Naive thymus-derived CD8-positive, alpha-beta T cell (primary cell): ENCODE data around the gene TEX35. TPM values are rescaled to one million over a fixed set of nuclear protein-coding genes. Genes with fewer than 3 reads are reported as not detected.

Experiments
- ATAC-seq, 2 donors: fragments of 150-1000 bp; cut with Tn5 transposase in 1 of 2; sonication (Bioruptor Pico), chemical (Tn5 transposase) in 1 of 2; 1 replicate in 1 of 2; 2 replicates in 1 of 2; pipeline ENCODE4 v1.10.0; 2021; ENCODE audit warnings: mild to moderate bottlenecking in 2 of 2, moderate library complexity in 2 of 2
- POLR2A ChIA-PET: fragments of 350-600 bp; sonication (Branson Sonifier 250); formaldehyde crosslinking; loops from one replicate; lab custom pipeline; 2021; ENCODE audit warnings: antibody characterized with exemption; lab: Charles Lee
- DNase-seq, 10 donors: peaks; one replicate each; pipeline versions ENCODE4 v3.0.0 to v3.0.0-alpha.2; 2020 to 2022
- H3K27ac Mint-ChIP-seq, 10 donors: one replicate each; pipeline ENCODE4 v1.8.0; 2020 to 2022; ENCODE audit warnings: mild to moderate bottlenecking in 10 of 10, mixed read lengths in 10 of 10, moderate library complexity in 4 of 10, inconsistent platforms in 1 of 10
- H3K27me3 Mint-ChIP-seq, 5 donors: one replicate each; pipeline ENCODE4 v1.8.0; 2021 to 2022; ENCODE audit warnings: mixed read lengths in 5 of 5
- H3K36me3 Mint-ChIP-seq, 3 donors: one replicate each; pipeline ENCODE4 v1.8.0; 2020 to 2022; ENCODE audit warnings: mixed read lengths in 3 of 3, mild to moderate bottlenecking in 2 of 3, inconsistent platforms in 1 of 3
- H3K4me1 Mint-ChIP-seq, 4 donors: one replicate each; pipeline ENCODE4 v1.8.0; 2021 to 2022; ENCODE audit warnings: mixed read lengths in 4 of 4
- H3K4me3 Mint-ChIP-seq, 10 donors: one replicate each; pipeline ENCODE4 v1.8.0; 2020 to 2022; ENCODE audit warnings: mild to moderate bottlenecking in 10 of 10, mixed read lengths in 10 of 10, moderate library complexity in 6 of 10, inconsistent platforms in 1 of 10
- H3K9me3 Mint-ChIP-seq, 9 donors: one replicate each; pipeline ENCODE4 v1.8.0; 2020 to 2022; ENCODE audit warnings: mixed read lengths in 9 of 9, mild to moderate bottlenecking in 3 of 9, inconsistent platforms in 1 of 9, moderate library complexity in 1 of 9
- polyA plus RNA-seq, 3 donors: library from polyadenylated mRNA; unstranded; fragments of 300-500 nt; fragmentation: Illumina TruSeq; gene quantifications; one replicate each; pipeline ENCODE4 v1.2.3, GENCODE V29; 2021
- total RNA-seq, 8 experiments: library from RNA in 2 of 8; stranded (reverse) in 2 of 8; gene quantifications; one replicate each; pipeline ENCODE4 v1.2.3 and lab custom pipeline; 2021 to 2026

TEX35 gene
- total and polyA plus RNA-seq, 5 experiments from 2014 or later, result not detected

DNA sequence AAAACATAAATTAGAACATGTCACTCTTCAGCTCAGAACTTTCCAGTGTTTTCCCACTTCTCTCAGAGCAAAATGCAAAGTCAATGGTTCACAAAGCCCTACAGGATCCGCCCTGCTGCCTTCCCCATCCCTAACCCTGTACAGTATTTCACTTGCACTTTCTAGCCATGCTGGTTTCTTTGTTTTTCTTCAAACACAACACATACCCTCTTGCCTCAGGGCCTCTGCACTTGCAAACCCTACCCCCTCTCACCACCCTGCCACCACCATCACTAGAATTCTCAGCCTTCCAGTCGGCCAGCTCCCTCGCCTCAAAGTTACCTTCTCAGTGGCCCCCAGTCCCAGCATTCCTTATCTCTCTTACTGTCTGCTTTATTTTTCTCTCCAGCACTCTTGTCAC is 17.6 kb downstream of the TEX35 start:
- no peak overlapping the region for H3K4me3 Mint-ChIP-seq
- no peaks in the 10 kb centered on the region for H3K36me3 Mint-ChIP-seq
- H3K27me3 Mint-ChIP-seq, result peaks cover 0 to 9% (median 1%) of the 10 kb centered on the region in 5 donors
- POLR2A ChIA-PET, result no interaction called here
- no peaks in the 10 kb centered on the region for H3K9me3 Mint-ChIP-seq
- peaks cover 0 to 6% (median 3%) of the 10 kb centered on the region in 4 donors for H3K4me1 Mint-ChIP-seq
- ATAC-seq (no peak), DNase-seq (no peak)
- peak overlapping the region in 1 of 10 donors; percentile 48 for H3K27ac Mint-ChIP-seq

DNA sequence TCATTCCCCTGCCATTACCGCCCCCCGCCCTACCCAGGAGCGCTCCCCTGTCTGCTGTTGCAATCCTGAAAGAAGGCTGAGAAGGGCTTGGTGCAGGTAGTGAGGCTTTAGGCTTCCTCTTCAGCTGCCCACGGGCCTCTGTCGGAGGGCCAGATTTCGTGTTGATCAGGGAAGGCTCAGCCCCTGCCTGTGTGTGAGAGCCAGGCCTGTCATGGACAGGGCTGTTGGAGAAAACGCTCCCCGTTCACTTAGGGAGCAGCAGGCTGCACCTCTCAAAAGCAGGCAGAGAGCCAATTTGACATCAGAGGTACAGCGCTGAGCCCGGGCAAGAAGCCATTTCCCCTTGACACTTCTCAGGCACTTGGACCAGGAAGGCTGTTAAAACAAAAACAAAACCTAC is 19.0 kb downstream of the TEX35 start:
- Mint-ChIP-seq H3K4me1 (peaks cover 0 to 6% (median 3%) of the 10 kb centered on the region in 4 donors), H3K9me3 (no peaks in the 10 kb centered on the region), H3K36me3 (no peaks in the 10 kb centered on the region), H3K27ac (peak overlapping the region in 2 of 10 donors; percentile 24 to 26), H3K27me3 (peaks cover 0 to 9% (median 1%) of the 10 kb centered on the region in 5 donors), H3K4me3 (no peak overlapping the region)
- POLR2A ChIA-PET, result no interaction called here
- DNase-seq (no peak), ATAC-seq (peak in 1 of 2 donors; percentile 29)

GRCh38 chr1:178532392-178532791 is 19.5 kb downstream of the TEX35 start:
- H3K27me3 Mint-ChIP-seq, result peaks cover 0 to 8% (median 1%) of the 10 kb centered on the region in 5 donors
- DNase-seq, result peak; percentile 48 to 79 (median 68)

GRCh38 chr1:178533121-178533946 is 20.4 kb downstream of the TEX35 start:
- Mint-ChIP-seq H3K4me3 (peak overlapping the region in 1 of 10 donors; percentile 14), H3K27me3 (peaks cover 0 to 4% (median 1%) of the 10 kb centered on the region in 5 donors), H3K27ac (no peak overlapping the region), H3K36me3 (no peaks in the 10 kb centered on the region), H3K4me1 (peaks cover 0 to 6% (median 3%) of the 10 kb centered on the region in 4 donors), H3K9me3 (no peaks in the 10 kb centered on the region)
- DNase-seq (no peak), ATAC-seq (no peak)
- POLR2A ChIA-PET, result no interaction called here

More at GRCh38 chr1:178532392-178532791, 19.5 kb downstream of the TEX35 start:
- H3K36me3 Mint-ChIP-seq, result no peaks in the 10 kb centered on the region
- POLR2A ChIA-PET, result no interaction called here
- peak overlapping the region in 3 of 10 donors; percentile 24 to 62 (median 26) for H3K27ac Mint-ChIP-seq
- ATAC-seq, result peak; percentile 85 to 93
- H3K4me3 Mint-ChIP-seq, result no peak overlapping the region
- no peaks in the 10 kb centered on the region for H3K9me3 Mint-ChIP-seq
- H3K4me1 Mint-ChIP-seq, result peaks cover 0 to 6% (median 3%) of the 10 kb centered on the region in 4 donors

DNA sequence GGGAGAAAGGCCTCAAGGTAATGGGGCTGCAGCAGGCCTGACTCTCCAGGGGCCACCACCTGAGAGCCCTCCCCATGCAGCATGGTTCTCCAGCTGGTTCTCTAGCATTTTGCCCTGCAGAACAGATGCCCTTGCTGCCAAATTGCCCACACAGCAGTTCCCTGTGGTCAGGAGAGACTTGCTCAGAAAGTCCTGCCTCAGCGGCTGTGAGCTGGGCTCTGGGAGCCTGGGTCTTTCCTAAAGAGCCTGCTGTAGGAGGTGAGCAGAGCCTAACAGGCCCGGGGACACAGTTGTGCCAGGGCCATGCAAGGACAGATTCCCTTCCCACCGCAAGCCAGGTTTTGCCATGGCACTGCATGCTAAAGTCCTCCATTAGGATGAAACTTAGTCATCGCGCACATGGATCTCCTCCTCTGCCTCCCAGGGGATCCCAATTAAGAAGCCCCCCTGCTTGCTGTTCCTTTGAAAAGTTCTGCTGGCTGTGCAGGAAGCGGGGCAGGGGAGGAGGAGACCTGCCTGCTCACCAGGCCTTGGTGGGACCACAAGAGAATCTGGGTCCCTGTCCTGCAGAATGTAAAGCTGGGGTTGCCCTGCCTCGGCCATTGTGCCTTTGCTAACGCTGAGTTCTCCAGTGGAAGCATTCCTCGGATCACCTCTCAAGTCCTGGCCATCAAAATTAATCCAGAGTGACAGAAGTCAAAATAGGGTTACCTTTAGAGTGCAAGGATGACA is 21.4 kb downstream of the TEX35 start:
- DNase-seq (no peak), ATAC-seq (no peak)
- Mint-ChIP-seq H3K9me3 (no peaks in the 10 kb centered on the region), H3K27ac (no peak overlapping the region), H3K4me3 (no peak overlapping the region), H3K36me3 (no peaks in the 10 kb centered on the region), H3K27me3 (peaks cover 0 to 4% (median 1%) of the 10 kb centered on the region in 5 donors), H3K4me1 (peaks cover 0 to 6% (median 3%) of the 10 kb centered on the region in 4 donors)
- POLR2A ChIA-PET, result no interaction called here

DNA sequence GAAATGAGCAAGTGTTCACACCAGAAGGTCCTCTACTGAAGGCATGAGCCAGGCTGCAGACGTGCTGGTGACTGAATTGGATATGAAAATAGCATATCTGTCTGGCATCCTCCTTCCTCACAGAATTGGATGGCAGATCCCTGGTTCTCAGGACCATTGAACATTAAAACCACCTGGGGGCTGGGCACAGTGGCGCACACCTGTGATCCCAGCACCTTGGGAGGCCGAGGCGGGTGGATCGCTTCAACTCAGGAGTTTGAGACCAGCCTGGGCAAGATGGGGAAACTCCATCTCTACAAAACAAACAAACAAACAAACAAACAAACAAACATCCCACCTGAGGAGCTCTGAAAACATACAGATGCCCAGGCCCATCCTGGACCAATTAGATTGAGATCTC is 23.4 kb downstream of the TEX35 start:
- H3K4me3 Mint-ChIP-seq, result no peak overlapping the region
- ATAC-seq, result no peak
- no peaks in the 10 kb centered on the region for H3K36me3 Mint-ChIP-seq
- no peak for DNase-seq
- H3K9me3 Mint-ChIP-seq, result no peaks in the 10 kb centered on the region
- H3K4me1 Mint-ChIP-seq, result peaks cover 3 to 9% (median 4%) of the 10 kb centered on the region in 4 donors
- H3K27me3 Mint-ChIP-seq, result peaks cover 0 to 4% (median 1%) of the 10 kb centered on the region in 5 donors
- no peak overlapping the region for H3K27ac Mint-ChIP-seq
- POLR2A ChIA-PET, result no interaction called here

DNA sequence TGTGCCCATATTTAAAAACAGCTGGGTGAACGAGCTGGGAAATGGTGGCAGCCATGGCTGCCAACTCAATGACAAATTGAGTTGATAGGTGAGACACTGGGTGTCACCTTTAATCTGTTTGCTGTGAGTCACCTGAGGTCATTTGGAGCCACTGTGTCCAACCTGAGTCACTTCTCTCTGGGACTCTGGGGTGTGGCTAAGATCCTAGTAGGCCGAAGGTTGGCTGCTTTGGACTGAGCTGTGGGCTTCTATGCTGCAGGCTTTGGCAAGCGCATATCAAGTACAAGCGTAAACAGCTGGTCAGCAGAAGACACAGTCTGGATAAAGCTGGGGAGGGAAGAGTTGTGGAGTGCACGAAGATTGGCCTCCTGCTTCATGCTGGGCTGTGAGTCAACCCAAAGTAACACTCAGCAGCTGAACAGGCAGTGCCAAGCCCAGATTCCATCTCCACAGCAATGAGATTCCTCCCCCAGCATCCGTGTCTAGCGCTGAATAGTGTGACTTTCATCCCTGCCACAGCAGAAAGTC is 24.0 kb downstream of the TEX35 start:
- ATAC-seq (no peak), DNase-seq (no peak)
- POLR2A ChIA-PET, result no interaction called here
- Mint-ChIP-seq H3K27ac (no peak overlapping the region), H3K36me3 (no peaks in the 10 kb centered on the region), H3K4me3 (no peak overlapping the region), H3K27me3 (peaks cover 0 to 4% (median 1%) of the 10 kb centered on the region in 5 donors), H3K4me1 (peaks cover 3 to 13% (median 7%) of the 10 kb centered on the region in 4 donors), H3K9me3 (no peaks in the 10 kb centered on the region)

- POLR2A ChIA-PET, result no interaction called here
- H3K9me3 Mint-ChIP-seq, result no peaks in the 10 kb centered on the region
- ATAC-seq (no peak), DNase-seq (no peak)
- peak overlapping the region in 1 of 10 donors; percentile 86 for H3K27ac Mint-ChIP-seq
- H3K27me3 Mint-ChIP-seq, result peaks cover 0 to 2% (median 0%) of the 10 kb centered on the region in 5 donors
- no peaks in the 10 kb centered on the region for H3K36me3 Mint-ChIP-seq
- peaks cover 1 to 13% (median 7%) of the 10 kb centered on the region in 4 donors for H3K4me1 Mint-ChIP-seq
- H3K4me3 Mint-ChIP-seq, result no peak overlapping the region
Observed at GRCh38 chr1:178537382-178538090, 24.6 kb downstream of the TEX35 start.

- H3K4me1 Mint-ChIP-seq, result peaks cover 4 to 16% (median 12%) of the 10 kb centered on the region in 4 donors
- H3K36me3 Mint-ChIP-seq, result no peaks in the 10 kb centered on the region
- H3K27me3 Mint-ChIP-seq, result peaks cover 0 to 2% (median 0%) of the 10 kb centered on the region in 5 donors
- POLR2A ChIA-PET, result no interaction called here
- DNase-seq (no peak), ATAC-seq (no peak)
- H3K27ac Mint-ChIP-seq, result peak overlapping the region in 1 of 10 donors; percentile 86
- H3K4me3 Mint-ChIP-seq, result no peak overlapping the region
- H3K9me3 Mint-ChIP-seq, result no peaks in the 10 kb centered on the region
Observed at GRCh38 chr1:178538192-178538916, 25.4 kb downstream of the TEX35 start.

DNA sequence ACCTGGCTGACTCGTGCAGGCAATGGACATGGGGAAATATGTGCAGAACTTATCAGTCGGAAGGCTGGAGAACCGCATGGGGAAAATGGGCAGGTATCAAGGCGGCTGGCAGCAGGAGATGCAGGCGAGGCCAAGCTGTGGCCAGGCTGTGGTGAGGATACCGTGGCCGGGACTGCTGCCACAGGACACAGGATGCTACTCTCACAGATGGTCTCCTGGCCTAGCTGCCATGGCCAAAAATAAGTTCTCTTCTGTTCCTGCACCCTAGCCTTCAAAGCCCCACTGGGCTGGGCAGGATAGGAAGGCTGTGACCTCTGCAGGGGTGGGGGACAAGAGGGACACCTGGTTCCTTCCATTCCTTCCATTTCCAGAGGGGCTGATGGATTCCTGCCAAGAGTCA is 26.4 kb downstream of the TEX35 start:
- Mint-ChIP-seq H3K4me3 (peak overlapping the region in 3 of 10 donors; percentile 37 to 80 (median 42)), H3K4me1 (peaks cover 5 to 22% (median 16%) of the 10 kb centered on the region in 4 donors), H3K36me3 (no peaks in the 10 kb centered on the region), H3K9me3 (no peaks in the 10 kb centered on the region), H3K27me3 (peaks cover 0 to 2% (median 0%) of the 10 kb centered on the region in 5 donors), H3K27ac (peak overlapping the region in 1 of 10 donors; percentile 33)
- POLR2A ChIA-PET, result no interaction called here
- DNase-seq (no peak), ATAC-seq (no peak)

DNA sequence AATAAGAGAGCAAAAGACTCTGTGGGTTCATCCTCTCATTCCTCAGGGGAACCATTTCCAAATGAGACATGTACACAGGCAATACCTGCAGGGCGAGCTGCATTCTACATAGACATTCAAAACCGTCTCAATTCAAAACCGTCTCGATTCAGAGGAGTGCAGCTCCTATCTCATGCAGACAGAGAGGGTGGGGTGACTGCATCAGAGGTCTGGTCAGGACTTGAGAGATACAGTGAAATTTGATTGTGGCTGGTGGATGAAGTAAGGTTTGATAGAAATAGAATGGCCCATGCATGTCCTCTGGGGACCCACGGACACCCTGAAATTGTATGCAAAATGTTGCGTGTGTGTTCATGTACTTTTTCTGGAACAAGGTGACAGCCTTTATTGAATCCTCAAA is 27.3 kb downstream of the TEX35 start:
- ATAC-seq (no peak), DNase-seq (no peak)
- POLR2A ChIA-PET, result no interaction called here
- peak overlapping the region in 4 of 10 donors; percentile 17 to 44 (median 32) for H3K27ac Mint-ChIP-seq
- H3K9me3 Mint-ChIP-seq, result no peaks in the 10 kb centered on the region
- peaks cover 0 to 2% (median 0%) of the 10 kb centered on the region in 5 donors for H3K27me3 Mint-ChIP-seq
- peaks cover 5 to 31% (median 17%) of the 10 kb centered on the region in 4 donors for H3K4me1 Mint-ChIP-seq
- peak overlapping the region in 4 of 10 donors; percentile 11 to 25 (median 18) for H3K4me3 Mint-ChIP-seq
- H3K36me3 Mint-ChIP-seq, result no peaks in the 10 kb centered on the region
